Sigmoid colon (tissue), 7 donors: ENCODE results near the gene SPARC. TPM values are rescaled to one million over a fixed set of nuclear protein-coding genes. Genes with fewer than 3 reads are reported as not detected.

ENCODE experiments used
- DNase-seq: peaks from one replicate; pipeline ENCODE4 v3.0.0-alpha.2; 2019
- H3K27ac ChIP-seq, 4 donors: fragments of 200-600 bp; sonication (generic); one replicate each; pipeline ENCODE4 v1.5.1; 2016 to 2019; ENCODE audit warnings: mild to moderate bottlenecking in 1 of 4
- H3K27me3 ChIP-seq, 3 donors: fragments of 200-600 bp; sonication (generic); one replicate each; pipeline ENCODE4 v1.5.1; 2019; ENCODE audit warnings: mild to moderate bottlenecking in 1 of 3
- H3K36me3 ChIP-seq, 4 donors: fragments of 200-600 bp; sonication (generic); one replicate each; pipeline ENCODE4 v1.5.1; 2016 to 2019
- H3K4me1 ChIP-seq, 4 donors: fragments of 200-600 bp; sonication (generic); one replicate each; pipeline ENCODE4 v1.5.1; 2017 to 2019
- H3K4me3 ChIP-seq, 4 donors: fragments of 200-600 bp; sonication (generic); one replicate each; pipeline ENCODE4 v1.5.1; 2017 to 2019; ENCODE audit warnings: mild to moderate bottlenecking in 2 of 4, moderate library complexity in 1 of 4
- H3K9me3 ChIP-seq, 4 donors: fragments of 200-600 bp in 3 of 4; sonication (generic) in 3 of 4; one replicate each; pipeline versions ENCODE4 v1.5.1 to v1.6.1; 2013 to 2019
- EP300 ChIP-seq, 4 donors: sonication (generic); formaldehyde crosslinking; IDR thresholded peaks; one replicate each; pipeline ENCODE4 v1.6.1; 2017; ENCODE audit warnings: antibody characterized with exemption in 4 of 4
- POLR2A ChIP-seq, 2 donors: fragments of 450-650 bp; IDR thresholded peaks; one replicate each; pipeline ENCODE4 v1.6.1; 2016; ENCODE audit warnings: antibody characterized with exemption in 2 of 2, mild to moderate bottlenecking in 2 of 2, moderate library complexity in 2 of 2
- POLR2AphosphoS5 ChIP-seq, 4 donors: sonication (generic); formaldehyde crosslinking; IDR thresholded peaks; one replicate each; pipeline ENCODE4 v1.6.1; 2017; ENCODE audit warnings: antibody characterized with exemption in 4 of 4
- WGBS, 2 donors: extraction: QIAGEN DNeasy Blood & Tissue Kit; methylation state at CpG; one replicate each; pipeline ENCODE4 v1.1.7; 2013; 5-methylcytosine and 5-hydroxymethylcytosine counted together
- intact Hi-C: fragments of 100-400 bp; cut with DNase I; formaldehyde crosslinking; loops from one replicate; pipeline ENCODE4 v1.15.1; 2023
- polyA plus RNA-seq, 3 donors: library from polyadenylated mRNA; stranded (reverse); fragments of 200-250 nt; gene quantifications; one replicate each; pipeline ENCODE4 v1.2.3, GENCODE V29; 2013
- total RNA-seq, 4 donors: library from RNA; depleted of rRNA; stranded (reverse); fragments of >200 nt; gene quantifications; one replicate each; pipeline ENCODE4 v1.1.0, GENCODE V29; 2016
- TF ChIP-seq, protein P1 (sequence below), 4 experiments: fragments of 450-650 bp in 3 of 4; fragments of 200-600 bp in 1 of 4; IDR thresholded peaks; one replicate each; pipeline ENCODE4 v1.5.1; 2016 to 2019; ENCODE audit warnings: antibody characterized with exemption in 4 of 4, mild to moderate bottlenecking in 3 of 4, moderate library complexity in 2 of 4
- donor health status: healthy with polysubstance abuse.
- donor health status: Bipolar disorder and iron deficiency.
- donor health status: healthy.

Gene SPARC
- total and polyA plus RNA-seq, 7 donors, result 47.6 to 821 (median 272) TPM

DNA sequence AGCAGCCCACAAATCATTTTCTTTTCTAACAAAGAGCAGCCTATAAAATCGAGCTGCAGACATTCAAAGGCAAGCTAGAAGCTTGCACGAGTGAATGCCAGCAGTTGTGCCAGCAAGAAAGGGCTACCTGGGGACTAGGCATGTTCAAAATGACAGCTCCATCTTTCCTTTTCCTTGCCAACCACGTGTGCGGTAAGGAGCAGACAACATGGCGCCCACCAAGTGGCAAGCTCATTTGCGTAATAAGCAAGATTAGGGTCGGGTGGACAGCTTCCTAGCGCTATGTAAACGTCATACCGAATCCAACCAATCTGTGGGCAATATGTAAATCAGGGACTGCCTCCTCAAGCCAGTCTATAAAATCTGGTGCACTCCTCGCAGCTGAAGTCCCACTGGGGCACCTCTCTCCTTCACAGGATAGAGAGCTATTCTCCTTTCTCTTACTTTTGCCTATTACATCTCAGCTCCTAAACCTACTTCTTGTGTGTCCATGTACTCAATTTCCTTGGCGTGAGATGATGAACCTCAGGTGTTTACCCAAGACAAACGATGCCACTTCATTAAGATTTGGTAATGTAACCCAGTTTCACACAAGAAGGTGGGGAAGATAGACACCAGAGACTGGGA lies 22.5 kb upstream of the SPARC start:
- TF ChIP-seq POLR2AphosphoS5 (IDR thresholded peaks at IDR 0.05) (no peak), POLR2A (IDR thresholded peaks at IDR 0.05) (no peak), EP300 (IDR thresholded peaks at IDR 0.05) (no peak)
- H3K4me1 ChIP-seq, result no peaks in the 10 kb centered on the region
- no peak for DNase-seq
- no peaks in the 10 kb centered on the region for H3K9me3 ChIP-seq
- H3K4me3 ChIP-seq, result no peak overlapping the region
- WGBS, 2 donors, result 82 to 90% methylated on average over 13 of the region's 13 CpGs
- H3K27ac ChIP-seq, result no peak overlapping the region
- no peaks in the 10 kb centered on the region for H3K27me3 ChIP-seq
- intact Hi-C loops, result no loop called here
- H3K36me3 ChIP-seq, result no peaks in the 10 kb centered on the region

DNA sequence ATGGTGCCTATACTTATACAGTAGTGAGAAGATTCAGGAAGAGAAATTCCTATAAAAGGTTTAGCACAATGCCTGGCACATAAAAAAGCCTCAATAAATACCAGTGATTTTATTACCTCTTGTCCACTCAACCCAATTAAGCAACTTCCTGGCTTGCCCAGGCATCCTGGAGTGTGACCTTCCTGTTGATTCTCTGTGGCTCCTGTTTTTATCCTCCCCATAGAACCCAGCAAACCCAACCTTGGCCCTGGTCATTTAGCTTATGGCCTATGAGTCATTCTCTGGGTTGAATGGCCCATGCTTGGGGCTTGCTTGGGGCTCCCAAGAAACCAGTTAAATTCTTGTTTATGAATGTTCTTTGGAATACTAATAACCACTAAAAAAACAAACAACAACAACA lies 21.4 kb upstream of the SPARC start:
- Histone ChIP-seq H3K27ac (peak overlapping the region in 2 of 4 donors; percentile 3 to 35), H3K36me3 (no peaks in the 10 kb centered on the region), H3K4me1 (no peaks in the 10 kb centered on the region), H3K9me3 (no peaks in the 10 kb centered on the region), H3K4me3 (no peak overlapping the region), H3K27me3 (no peaks in the 10 kb centered on the region)
- no peak for DNase-seq
- intact Hi-C loops, result no loop called here
- TF ChIP-seq POLR2A (IDR thresholded peaks at IDR 0.05) (no peak), POLR2AphosphoS5 (IDR thresholded peaks at IDR 0.05) (no peak), EP300 (IDR thresholded peaks at IDR 0.05) (no peak)
- TF ChIP-seq, protein P1, sequence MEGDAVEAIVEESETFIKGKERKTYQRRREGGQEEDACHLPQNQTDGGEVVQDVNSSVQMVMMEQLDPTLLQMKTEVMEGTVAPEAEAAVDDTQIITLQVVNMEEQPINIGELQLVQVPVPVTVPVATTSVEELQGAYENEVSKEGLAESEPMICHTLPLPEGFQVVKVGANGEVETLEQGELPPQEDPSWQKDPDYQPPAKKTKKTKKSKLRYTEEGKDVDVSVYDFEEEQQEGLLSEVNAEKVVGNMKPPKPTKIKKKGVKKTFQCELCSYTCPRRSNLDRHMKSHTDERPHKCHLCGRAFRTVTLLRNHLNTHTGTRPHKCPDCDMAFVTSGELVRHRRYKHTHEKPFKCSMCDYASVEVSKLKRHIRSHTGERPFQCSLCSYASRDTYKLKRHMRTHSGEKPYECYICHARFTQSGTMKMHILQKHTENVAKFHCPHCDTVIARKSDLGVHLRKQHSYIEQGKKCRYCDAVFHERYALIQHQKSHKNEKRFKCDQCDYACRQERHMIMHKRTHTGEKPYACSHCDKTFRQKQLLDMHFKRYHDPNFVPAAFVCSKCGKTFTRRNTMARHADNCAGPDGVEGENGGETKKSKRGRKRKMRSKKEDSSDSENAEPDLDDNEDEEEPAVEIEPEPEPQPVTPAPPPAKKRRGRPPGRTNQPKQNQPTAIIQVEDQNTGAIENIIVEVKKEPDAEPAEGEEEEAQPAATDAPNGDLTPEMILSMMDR (IDR thresholded peaks at IDR 0.05), result no peak

DNA sequence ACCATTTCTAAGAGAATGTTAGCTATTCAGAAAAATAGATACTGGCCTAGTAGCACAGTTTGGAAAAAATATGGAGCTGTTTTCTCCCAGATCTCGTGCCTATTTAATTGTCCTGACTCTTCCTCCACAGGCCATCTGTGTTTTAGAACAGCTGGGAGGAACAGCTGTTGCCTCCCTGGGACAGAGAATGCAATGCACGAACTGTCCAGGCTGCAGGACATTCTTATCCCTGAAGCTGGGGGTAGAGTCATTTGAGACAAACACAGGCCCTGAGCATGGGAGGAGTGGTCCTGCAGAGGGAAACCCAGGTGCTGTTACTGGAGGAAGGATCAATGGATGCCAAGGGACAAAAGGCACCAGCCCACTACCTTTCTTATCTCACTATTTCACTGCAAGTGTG lies 20.9 kb upstream of the SPARC start:
- Histone ChIP-seq H3K27me3 (no peaks in the 10 kb centered on the region), H3K4me1 (no peaks in the 10 kb centered on the region), H3K4me3 (no peak overlapping the region), H3K9me3 (no peaks in the 10 kb centered on the region), H3K27ac (peak overlapping the region in 1 of 4 donors; percentile 35), H3K36me3 (no peaks in the 10 kb centered on the region)
- peak in 1 of 4 donors; percentile 23 for TF ChIP-seq POLR2AphosphoS5 (IDR thresholded peaks at IDR 0.05)
- no peak for TF ChIP-seq POLR2A (IDR thresholded peaks at IDR 0.05)
- TF ChIP-seq, protein P1 (IDR thresholded peaks at IDR 0.05), result no peak
- DNase-seq, result no peak
- 65 to 70% methylated on average over 2 of the region's 2 CpGs for WGBS, 2 donors
- intact Hi-C loops, result no loop called here

DNA sequence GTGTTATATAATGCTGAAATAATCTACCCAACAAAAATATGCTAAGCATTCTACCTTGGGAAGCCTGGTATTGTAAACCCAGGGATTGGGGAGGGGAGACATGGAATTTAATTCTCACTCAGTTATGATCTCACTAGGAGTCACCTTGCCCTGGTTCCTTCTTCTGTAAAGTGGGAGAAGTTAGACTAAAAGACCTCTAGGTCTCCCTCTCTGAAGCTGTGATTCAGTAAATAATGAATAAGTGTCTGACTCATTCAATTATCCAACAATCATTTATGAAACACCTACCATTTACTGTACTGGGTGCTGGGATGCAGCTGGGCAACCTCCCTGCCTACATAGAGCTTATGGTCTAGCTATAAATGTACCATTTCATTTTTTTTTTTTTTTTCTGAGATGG lies 20.2 kb upstream of the SPARC start:
- Histone ChIP-seq H3K36me3 (no peaks in the 10 kb centered on the region), H3K27ac (peak overlapping the region in 1 of 4 donors; percentile 35), H3K4me3 (no peak overlapping the region), H3K4me1 (no peaks in the 10 kb centered on the region), H3K27me3 (no peaks in the 10 kb centered on the region), H3K9me3 (no peaks in the 10 kb centered on the region)
- no peak for DNase-seq
- no peak for TF ChIP-seq POLR2A (IDR thresholded peaks at IDR 0.05)
- TF ChIP-seq, protein P1 (IDR thresholded peaks at IDR 0.05), result no peak
- TF ChIP-seq POLR2AphosphoS5 (IDR thresholded peaks at IDR 0.05), result no peak
- TF ChIP-seq EP300 (IDR thresholded peaks at IDR 0.05), result no peak
- intact Hi-C loops, result no loop called here

DNA sequence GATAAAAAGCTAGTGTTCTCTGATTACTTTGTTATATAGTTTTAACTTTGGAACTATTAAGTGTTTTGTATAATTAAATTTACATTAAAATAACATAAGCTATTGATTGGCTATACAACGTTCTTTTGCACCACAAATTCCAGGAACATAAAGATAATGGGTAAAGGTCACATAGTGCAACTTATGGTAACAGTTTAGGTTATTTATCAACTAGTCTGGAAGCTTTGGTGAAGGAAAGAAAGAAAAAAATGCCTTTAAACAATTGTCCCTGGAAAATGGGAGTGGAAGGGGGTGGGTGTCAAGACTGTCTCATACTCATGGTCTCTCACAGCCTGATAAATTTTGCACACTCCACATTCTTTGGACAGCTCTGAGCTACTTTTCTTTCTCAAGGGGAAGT lies 17.1 kb upstream of the SPARC start:
- TF ChIP-seq POLR2AphosphoS5 (IDR thresholded peaks at IDR 0.05), result no peak
- intact Hi-C loops, result no loop called here
- Histone ChIP-seq H3K9me3 (no peaks in the 10 kb centered on the region), H3K27ac (no peak overlapping the region), H3K4me3 (no peak overlapping the region), H3K4me1 (peaks cover 0 to 17% (median 11%) of the 10 kb centered on the region in 4 donors), H3K36me3 (no peaks in the 10 kb centered on the region), H3K27me3 (no peaks in the 10 kb centered on the region)
- no peak for DNase-seq
- 25 to 60% methylated on average over 1 of the region's 1 CpG for WGBS, 2 donors

DNA sequence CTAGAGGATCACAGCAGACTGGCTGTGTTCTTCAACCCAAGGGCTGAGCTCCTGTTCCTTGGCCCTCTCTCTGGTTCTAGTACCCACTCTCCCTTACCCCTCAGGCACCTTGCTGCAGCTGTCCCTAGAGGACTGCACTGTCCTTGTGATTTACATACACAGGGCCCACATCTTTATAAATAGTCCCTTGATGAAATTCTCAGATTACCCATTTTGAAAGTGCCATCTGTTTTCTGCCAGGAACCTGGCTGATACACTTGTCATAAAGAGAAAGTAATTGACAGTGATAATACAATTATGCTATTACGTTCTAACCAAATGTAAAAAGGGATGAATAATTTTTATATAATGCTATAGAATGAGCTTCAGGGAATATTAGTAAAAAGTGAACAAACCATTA lies 16.5 kb upstream of the SPARC start:
- Histone ChIP-seq H3K4me3 (no peak overlapping the region), H3K27ac (peak overlapping the region in 1 of 4 donors; percentile 22), H3K9me3 (no peaks in the 10 kb centered on the region), H3K36me3 (no peaks in the 10 kb centered on the region), H3K27me3 (no peaks in the 10 kb centered on the region), H3K4me1 (peaks cover 0 to 22% (median 14%) of the 10 kb centered on the region in 4 donors)
- no peak for DNase-seq
- 57 to 59% methylated on average over 1 of the region's 1 CpG for WGBS, 2 donors
- TF ChIP-seq, protein P1 (IDR thresholded peaks at IDR 0.05), result no peak
- TF ChIP-seq POLR2AphosphoS5 (IDR thresholded peaks at IDR 0.05) (no peak), EP300 (IDR thresholded peaks at IDR 0.05) (no peak), POLR2A (IDR thresholded peaks at IDR 0.05) (no peak)
- intact Hi-C loops, result no loop called here
